Measurements from ENCODE around the gene ISG15.

ISG15 gene

DNA sequence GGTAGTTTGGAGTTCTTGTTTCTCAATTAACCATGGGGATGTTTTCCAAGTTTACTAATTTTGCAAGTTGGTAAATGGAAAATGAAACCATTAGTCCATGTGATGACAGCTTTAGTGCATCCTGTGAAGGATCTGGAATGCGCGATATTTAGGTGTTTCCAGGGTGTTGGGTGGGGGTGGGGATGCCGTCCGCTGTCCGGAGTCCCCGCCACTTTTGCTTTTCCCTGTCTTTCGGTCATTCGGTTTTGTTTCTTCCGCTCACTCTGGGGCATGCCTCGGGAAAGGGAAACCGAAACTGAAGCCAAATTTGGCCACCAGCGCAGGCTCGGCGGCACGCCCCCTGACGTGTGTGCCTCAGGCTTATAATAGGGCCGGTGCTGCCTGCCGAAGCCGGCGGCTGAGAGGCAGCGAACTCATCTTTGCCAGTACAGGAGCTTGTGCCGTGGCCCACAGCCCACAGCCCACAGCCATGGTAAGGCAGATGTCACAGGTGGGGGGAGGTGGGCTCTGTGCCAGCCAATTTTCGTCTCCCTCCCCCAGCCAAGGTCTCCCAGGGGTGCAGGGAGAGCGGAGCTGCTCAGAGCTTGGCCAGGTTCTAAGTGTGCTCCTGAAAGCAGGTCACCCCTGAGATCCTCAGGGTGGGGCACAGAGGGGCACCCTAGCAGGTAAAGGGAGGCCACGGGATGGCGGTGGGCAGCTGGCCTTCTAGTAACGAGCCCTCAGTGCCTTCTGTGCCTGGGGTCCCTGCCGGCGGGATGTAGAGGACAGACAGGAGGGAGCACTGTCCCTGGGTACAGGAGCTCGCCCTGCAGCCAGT, at the start of gene ISG15:
Gene ISG15, plus strand, starts transcription at position 393 of the 817 bp plus-strand sequence. Its CDS starts 77 bp downstream, at position 470.
- TF ChIP-seq, protein P1, sequence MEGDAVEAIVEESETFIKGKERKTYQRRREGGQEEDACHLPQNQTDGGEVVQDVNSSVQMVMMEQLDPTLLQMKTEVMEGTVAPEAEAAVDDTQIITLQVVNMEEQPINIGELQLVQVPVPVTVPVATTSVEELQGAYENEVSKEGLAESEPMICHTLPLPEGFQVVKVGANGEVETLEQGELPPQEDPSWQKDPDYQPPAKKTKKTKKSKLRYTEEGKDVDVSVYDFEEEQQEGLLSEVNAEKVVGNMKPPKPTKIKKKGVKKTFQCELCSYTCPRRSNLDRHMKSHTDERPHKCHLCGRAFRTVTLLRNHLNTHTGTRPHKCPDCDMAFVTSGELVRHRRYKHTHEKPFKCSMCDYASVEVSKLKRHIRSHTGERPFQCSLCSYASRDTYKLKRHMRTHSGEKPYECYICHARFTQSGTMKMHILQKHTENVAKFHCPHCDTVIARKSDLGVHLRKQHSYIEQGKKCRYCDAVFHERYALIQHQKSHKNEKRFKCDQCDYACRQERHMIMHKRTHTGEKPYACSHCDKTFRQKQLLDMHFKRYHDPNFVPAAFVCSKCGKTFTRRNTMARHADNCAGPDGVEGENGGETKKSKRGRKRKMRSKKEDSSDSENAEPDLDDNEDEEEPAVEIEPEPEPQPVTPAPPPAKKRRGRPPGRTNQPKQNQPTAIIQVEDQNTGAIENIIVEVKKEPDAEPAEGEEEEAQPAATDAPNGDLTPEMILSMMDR (IDR thresholded peaks at IDR 0.05; ENCODE audit: borderline replicate concordance, insufficient read depth, low read depth, low read length), result no peak
- peak within 1 kb of the TSS; percentile 78 for H3K4me3 ChIP-seq (ENCODE audit: low read depth, low read length)

DNA sequence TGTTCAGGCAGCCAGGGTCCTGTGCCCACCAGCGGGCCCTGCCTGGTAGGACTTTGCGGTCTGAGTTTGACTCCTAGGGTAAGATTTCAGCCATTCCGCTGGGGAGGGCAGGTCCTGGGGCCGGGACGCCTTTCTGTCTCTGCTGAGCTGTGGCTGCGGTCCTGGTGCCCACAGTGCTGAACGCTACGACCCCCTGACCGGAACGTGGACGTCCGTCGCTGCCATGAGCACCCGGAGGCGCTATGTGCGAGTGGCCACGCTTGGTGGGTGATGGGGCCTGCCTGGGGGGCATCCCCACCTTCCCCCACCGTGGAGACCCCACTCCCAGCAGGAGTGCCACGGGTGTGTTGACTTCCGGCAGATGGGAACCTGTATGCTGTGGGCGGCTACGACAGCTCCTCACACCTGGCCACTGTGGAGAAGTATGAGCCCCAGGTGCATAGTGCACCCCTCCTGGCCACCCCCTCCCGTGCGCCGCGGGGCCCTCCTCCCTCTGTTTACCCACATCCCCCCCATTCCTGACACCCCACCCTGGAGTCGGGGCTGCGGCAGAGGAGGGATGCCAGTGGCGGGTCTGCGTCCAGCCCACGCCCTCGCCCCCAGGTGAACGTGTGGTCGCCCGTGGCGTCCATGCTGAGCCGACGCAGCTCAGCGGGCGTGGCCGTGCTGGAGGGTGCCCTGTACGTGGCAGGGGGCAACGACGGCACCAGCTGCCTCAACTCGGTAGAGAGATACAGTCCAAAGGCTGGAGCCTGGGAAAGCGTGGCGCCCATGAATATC, 49.4 kb upstream of the ISG15 start:
- no peak overlapping the region for H3K4me3 ChIP-seq (ENCODE audit: low read depth, low read length)
- TF ChIP-seq, protein P1 (IDR thresholded peaks at IDR 0.05; ENCODE audit: borderline replicate concordance, insufficient read depth, low read depth, low read length), result no peak

DNA sequence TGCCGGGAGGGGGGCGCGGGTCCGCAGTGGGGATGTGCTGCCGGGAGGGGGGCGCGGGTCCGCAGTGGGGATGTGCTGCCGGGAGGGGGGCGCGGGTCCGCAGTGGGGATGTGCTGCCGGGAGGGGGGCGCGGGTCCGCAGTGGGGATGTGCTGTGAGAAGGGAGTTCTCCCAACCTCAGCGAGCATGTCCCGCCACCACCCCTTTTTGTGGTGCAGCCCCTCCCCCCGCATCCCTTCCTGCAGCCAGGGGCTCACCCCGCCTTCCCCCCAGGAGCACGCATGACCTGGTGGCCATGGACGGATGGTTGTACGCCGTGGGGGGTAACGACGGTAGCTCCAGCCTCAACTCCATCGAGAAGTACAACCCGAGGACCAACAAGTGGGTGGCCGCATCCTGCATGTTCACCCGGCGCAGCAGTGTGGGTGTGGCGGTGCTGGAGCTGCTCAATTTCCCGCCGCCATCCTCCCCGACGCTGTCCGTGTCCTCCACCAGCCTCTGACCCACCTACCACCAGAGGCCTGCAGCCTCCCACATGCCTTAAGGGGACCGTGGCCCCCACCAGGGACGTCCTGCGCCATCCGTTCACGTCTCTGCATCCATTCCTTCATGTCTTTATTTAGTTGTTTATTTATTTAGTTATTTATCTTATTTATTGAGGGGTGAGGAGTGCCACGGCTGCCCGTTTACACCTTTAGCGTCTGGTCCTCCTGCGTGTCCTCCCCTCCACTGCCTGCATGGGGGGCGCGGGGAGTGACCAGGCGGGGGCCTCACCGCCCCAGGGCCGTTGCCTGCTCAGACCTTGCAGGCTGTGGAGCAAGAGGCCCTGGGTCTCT, 48.4 kb upstream of the ISG15 start:
- H3K4me3 ChIP-seq (ENCODE audit: low read depth, low read length), result no peak overlapping the region
- TF ChIP-seq, protein P1 (IDR thresholded peaks at IDR 0.05; ENCODE audit: borderline replicate concordance, insufficient read depth, low read depth, low read length), result no peak

DNA sequence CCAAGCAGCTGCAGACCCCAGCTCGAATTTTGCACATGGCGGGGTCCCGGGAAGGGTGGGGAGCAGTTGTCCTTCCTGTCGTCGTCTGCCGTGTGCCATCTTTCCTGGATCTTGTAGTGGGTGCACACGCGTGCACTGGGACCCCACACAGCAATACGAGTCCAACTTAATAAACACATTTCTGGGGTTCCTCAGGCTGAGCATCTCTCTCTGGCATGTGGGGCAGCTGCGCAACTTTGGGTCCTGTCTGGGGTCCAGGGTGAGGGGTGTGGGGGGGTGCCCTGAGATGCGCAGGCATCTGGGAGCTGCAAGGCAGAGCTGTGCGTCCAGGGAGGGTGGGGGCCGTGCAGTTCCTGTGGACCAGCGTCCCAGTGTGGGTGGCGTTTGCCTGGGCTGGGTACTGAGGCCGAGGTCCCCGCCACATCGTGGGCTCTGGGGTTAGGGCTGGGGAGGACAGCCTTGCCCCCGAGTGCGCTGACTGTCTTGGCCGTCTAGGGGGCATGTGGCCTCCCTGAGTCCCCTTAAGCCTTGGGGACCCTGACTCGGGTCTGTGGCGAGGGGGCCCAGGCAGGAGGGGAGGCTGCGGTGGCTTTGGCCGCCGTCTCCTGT, 47.7 kb upstream of the ISG15 start:
- TF ChIP-seq, protein P1 (IDR thresholded peaks at IDR 0.05; ENCODE audit: borderline replicate concordance, insufficient read depth, low read depth, low read length), result no peak
- no peak overlapping the region for H3K4me3 ChIP-seq (ENCODE audit: low read depth, low read length)

DNA sequence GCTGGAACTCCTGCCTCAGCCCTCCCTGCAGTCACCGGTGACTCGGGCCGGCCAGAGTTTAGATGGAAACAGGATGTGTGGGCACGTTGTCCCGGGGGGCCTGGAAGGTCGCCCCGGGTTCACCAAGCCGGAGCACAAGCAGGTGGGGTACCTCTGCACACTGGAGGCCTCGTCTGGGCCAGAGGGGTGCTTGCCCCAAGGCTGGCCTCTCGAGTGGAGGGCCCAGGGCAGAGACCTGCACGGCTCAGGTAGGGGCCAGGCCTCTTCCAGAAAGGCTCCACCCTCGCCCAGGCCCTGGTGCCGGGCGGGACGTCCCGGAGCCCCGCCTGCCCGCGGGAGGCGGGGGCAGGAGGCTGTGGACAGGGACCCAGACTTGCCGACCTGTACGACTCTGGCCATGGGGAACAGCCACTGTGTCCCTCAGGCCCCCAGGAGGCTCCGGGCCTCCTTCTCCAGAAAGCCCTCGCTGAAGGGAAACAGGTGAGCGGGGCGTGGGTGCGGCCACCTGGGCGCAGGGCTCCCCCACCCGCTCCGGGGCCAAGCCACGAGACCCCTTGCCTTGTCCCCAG, 47.1 kb upstream of the ISG15 start, which contains the start of gene PLEKHN1:
Gene PLEKHN1, plus strand, starts transcription at position 348 of the 569 bp plus-strand sequence. Its CDS starts 50 bp downstream, at position 398.
- H3K4me3 ChIP-seq (ENCODE audit: low read depth, low read length), result peak within 1 kb of the TSS; percentile 36
- TF ChIP-seq, protein P1 (IDR thresholded peaks at IDR 0.05; ENCODE audit: borderline replicate concordance, insufficient read depth, low read depth, low read length), result no peak

DNA sequence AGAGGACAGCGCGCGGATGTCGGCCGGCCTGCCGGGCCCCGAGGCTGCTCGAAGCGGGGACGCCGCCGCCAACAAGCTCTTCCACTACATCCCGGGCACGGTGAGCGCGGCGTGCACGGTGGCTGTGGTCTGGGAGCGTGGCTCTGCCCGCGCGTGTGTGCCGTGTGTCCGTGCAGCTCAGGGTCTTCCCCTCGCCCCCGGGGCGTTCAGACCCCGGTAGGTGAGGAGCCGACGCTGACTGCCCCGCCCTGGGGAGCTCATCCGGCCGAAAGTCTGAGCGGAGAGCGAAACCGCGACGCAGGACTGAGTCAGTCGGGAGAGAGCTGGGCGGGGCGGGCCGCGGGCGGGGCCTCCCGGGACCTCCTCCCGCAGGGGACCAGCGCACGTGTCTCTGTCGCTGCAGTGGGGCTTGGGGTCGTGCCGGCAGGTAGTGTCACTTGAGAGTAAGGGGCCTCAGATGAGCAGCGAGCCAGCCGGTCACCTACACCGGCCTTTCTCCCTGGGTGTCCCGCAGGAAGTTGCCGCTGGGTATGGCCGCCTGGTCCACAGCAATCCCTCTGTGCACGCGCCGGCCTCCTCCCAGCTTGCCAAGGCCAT, 46.5 kb upstream of the ISG15 start:
- TF ChIP-seq, protein P1 (IDR thresholded peaks at IDR 0.05; ENCODE audit: borderline replicate concordance, insufficient read depth, low read depth, low read length), result no peak
- peak overlapping the region; percentile 36 for H3K4me3 ChIP-seq (ENCODE audit: low read depth, low read length)

Data from GM12875 (cell line).